GM23338 (cell line): ENCODE measurements around the gene ITGA1. TPM values are rescaled to one million over a fixed set of nuclear protein-coding genes. Genes with fewer than 3 reads are reported as not detected.

Source experiments
- ATAC-seq: fragments of 200-7000 bp; cut with Tn5 transposase; 3 replicates; pipeline ENCODE4 v1.9.1; 2020
- DNase-seq: peaks from one replicate; pipeline ENCODE4 v3.0.0-alpha.2; 2015; ENCODE audit warnings: low spot score
- H2AFZ ChIP-seq: fragments of 200-600 bp; sonication (generic); 2 replicates; pipeline ENCODE4 v1.8.0; 2016; ENCODE audit warnings: antibody characterized with exemption, mild to moderate bottlenecking, moderate library complexity
- H3F3A ChIP-seq: fragments of 200-600 bp; sonication (generic); replicated peaks from 2 replicates; pipeline ENCODE4 v1.8.0; 2017; ENCODE audit warnings: antibody characterized with exemption, mixed run types, low read depth
- H3K27ac ChIP-seq: fragments of 200-600 bp; sonication (generic); 2 replicates; pipeline ENCODE4 v1.6.1; 2016; ENCODE audit warnings: low read depth
- H3K27me3 ChIP-seq: fragments of 200-600 bp; sonication (generic); 2 replicates; pipeline ENCODE4 v1.8.0; 2016; ENCODE audit warnings: mild to moderate bottlenecking, mixed run types, moderate library complexity; ENCODE audit not compliant: insufficient read depth
- H3K36me3 ChIP-seq: fragments of 200-600 bp; sonication (generic); 2 replicates; pipeline ENCODE4 v1.8.0; 2016; ENCODE audit warnings: mild to moderate bottlenecking; ENCODE audit not compliant: insufficient read depth
- H3K4me1 ChIP-seq: fragments of 200-600 bp; sonication (generic); 2 replicates; pipeline ENCODE4 v1.8.0; 2016; ENCODE audit warnings: mild to moderate bottlenecking, moderate library complexity; ENCODE audit not compliant: insufficient read depth
- H3K4me2 ChIP-seq: fragments of 200-600 bp; sonication (generic); 2 replicates; pipeline ENCODE4 v1.7.1; 2017; ENCODE audit warnings: mixed run types
- H3K4me3 ChIP-seq: fragments of 200-600 bp; sonication (generic); 2 replicates; pipeline ENCODE4 v1.6.1; 2016; ENCODE audit warnings: mixed run types
- H3K79me2 ChIP-seq: fragments of 200-600 bp; sonication (generic); replicated peaks from 2 replicates; pipeline ENCODE4 v1.8.0; 2017; ENCODE audit warnings: mild to moderate bottlenecking; ENCODE audit not compliant: insufficient read depth
- H3K9me2 ChIP-seq: fragments of 200-600 bp; sonication (generic); 2 replicates; pipeline ENCODE4 v1.8.0; 2017; ENCODE audit not compliant: insufficient read depth
- H4K20me1 ChIP-seq: fragments of 200-600 bp; sonication (generic); replicated peaks from 2 replicates; pipeline ENCODE4 v1.8.0; 2017; ENCODE audit warnings: mild to moderate bottlenecking; ENCODE audit not compliant: insufficient read depth
- H3K27ac Mint-ChIP-seq: 2 replicates; pipeline ENCODE4 v1.8.0; 2020; ENCODE audit warnings: inconsistent platforms, mild to moderate bottlenecking, moderate library complexity, mixed read lengths
- H3K27me3 Mint-ChIP-seq: 3 replicates; pipeline ENCODE4 v1.8.0; 2022; ENCODE audit warnings: low read depth, mild to moderate bottlenecking, moderate library complexity, mixed read lengths, inconsistent platforms; ENCODE audit not compliant: insufficient read depth, poor library complexity
- H3K36me3 Mint-ChIP-seq: 3 replicates; pipeline ENCODE4 v1.8.0; 2021; ENCODE audit warnings: low read depth, mild to moderate bottlenecking, inconsistent platforms, moderate library complexity, mixed read lengths
- H3K4me1 Mint-ChIP-seq: 3 replicates; pipeline ENCODE4 v1.8.0; 2020; ENCODE audit warnings: mild to moderate bottlenecking, inconsistent platforms, mixed read lengths
- H3K4me3 Mint-ChIP-seq: 3 replicates; pipeline ENCODE4 v1.8.0; 2021; ENCODE audit warnings: moderate library complexity, mild to moderate bottlenecking, inconsistent platforms, mixed read lengths
- H3K9me3 Mint-ChIP-seq: 3 replicates; pipeline ENCODE4 v1.8.0; 2020; ENCODE audit warnings: moderate library complexity, mild to moderate bottlenecking, inconsistent platforms, mixed read lengths
- CREB1 ChIP-seq: fragments of 250-450 bp; sonication (Bioruptor Pico); IDR thresholded peaks from 2 replicates; pipeline ENCODE4 v1.5.0; 2020; ENCODE audit warnings: low read depth, mild to moderate bottlenecking, moderate library complexity
- ETS1 ChIP-seq: IDR thresholded peaks from 2 replicates; pipeline ENCODE4 v1.6.1; 2016; ENCODE audit warnings: antibody characterized with exemption
- EZH2 ChIP-seq: fragments of 200-600 bp; sonication (generic); IDR thresholded peaks from one replicate; pipeline ENCODE4 v1.8.0; 2017; ENCODE audit warnings: antibody characterized with exemption, mild to moderate bottlenecking, low read depth; ENCODE audit not compliant: unreplicated experiment
- EZH2phosphoT487 ChIP-seq: fragments of 200-600 bp; sonication (generic); IDR thresholded peaks from one replicate; pipeline ENCODE4 v1.8.1; 2018; ENCODE audit warnings: antibody characterized with exemption; ENCODE audit not compliant: unreplicated experiment
- JUNB ChIP-seq: IDR thresholded peaks from one replicate; pipeline ENCODE4 v1.6.1; 2016; ENCODE audit warnings: antibody characterized with exemption; ENCODE audit not compliant: unreplicated experiment
- NANOG ChIP-seq: IDR thresholded peaks from 2 replicates; pipeline ENCODE4 v1.6.1; 2016; ENCODE audit warnings: antibody characterized with exemption, borderline replicate concordance
- REST ChIP-seq: IDR thresholded peaks from one replicate; pipeline ENCODE4 v1.6.1; 2018; ENCODE audit warnings: antibody characterized with exemption; ENCODE audit not compliant: unreplicated experiment
- STAT1 ChIP-seq: IDR thresholded peaks from one replicate; pipeline ENCODE4 v1.6.1; 2016; ENCODE audit warnings: antibody characterized with exemption; ENCODE audit not compliant: unreplicated experiment
- ZNF114 ChIP-seq: fragments of 250-450 bp; sonication (Bioruptor Pico); IDR thresholded peaks from 2 replicates; pipeline ENCODE4 v1.5.0; 2020; ENCODE audit warnings: mild to moderate bottlenecking, moderate library complexity
- ZNF331 ChIP-seq: fragments of 250-450 bp; sonication (Bioruptor Pico); IDR thresholded peaks from 2 replicates; pipeline ENCODE4 v1.5.0; 2020; ENCODE audit warnings: low read depth, mild to moderate bottlenecking, moderate library complexity
- ZNF462 ChIP-seq: fragments of 250-450 bp; sonication (Bioruptor Pico); IDR thresholded peaks from 2 replicates; pipeline ENCODE4 v1.5.0; 2020; ENCODE audit warnings: mild to moderate bottlenecking, moderate library complexity
- polyA plus RNA-seq: library from polyadenylated mRNA; unstranded; fragments of >200 nt; fragmentation: Nextera tagmentation; extraction: Ambion mirVana; gene quantifications from 2 replicates; pipeline ENCODE4 v1.2.1, GENCODE V29; 2016
- total RNA-seq: library from RNA; depleted of rRNA; stranded (reverse); fragments of >200 nt; shearing (Covaris generic); gene quantifications from 2 replicates; pipeline ENCODE4 v1.2.3, GENCODE V29; 2014

ITGA1 gene
- total and polyA plus RNA-seq, 2 experiments from 2014 or later: 1.8 to 4.9 TPM

- no peaks in the 10 kb centered on the region for H3K36me3 Mint-ChIP-seq
- H3K9me3 Mint-ChIP-seq: no peaks in the 10 kb centered on the region; the same call in 2 of the 3 replicates
- TF ChIP-seq ZNF462: no peak
- TF ChIP-seq EZH2: no peak
- TF ChIP-seq EZH2phosphoT487: no peak
- TF ChIP-seq STAT1: no peak
- TF ChIP-seq ZNF114 (CRISPR knock-in tag): no peak
- no peak for TF ChIP-seq ETS1
- no peak for TF ChIP-seq JUNB
- TF ChIP-seq ZNF331 (CRISPR knock-in tag): no peak
- TF ChIP-seq REST: no peak
- TF ChIP-seq CREB1: no peak
- TF ChIP-seq NANOG: no peak
- no peak overlapping the region; the same call in 1 of the 2 replicates for H2AFZ ChIP-seq
- H3K4me2 ChIP-seq: 0 out of 2 replicates have a peak overlapping the region, but pooled peaks have one; percentile 15
- H3K27me3 ChIP-seq: no peaks in the 10 kb centered on the region
- no peak overlapping the region for H3K27ac ChIP-seq
- peaks cover 9% of the 10 kb centered on the region; the same call in 1 of the 2 replicates for H3K4me1 ChIP-seq
- H3K4me3 ChIP-seq: no peak overlapping the region
- no peak overlapping the region for H3K4me3 Mint-ChIP-seq
- H3F3A ChIP-seq: no peaks in the 10 kb centered on the region
- H3K79me2 ChIP-seq: no peaks in the 10 kb centered on the region
- DNase-seq (peak; percentile 29), ATAC-seq (peak; percentile 84)
- 0 out of 2 replicates have a peak overlapping the region, but pooled peaks have one; percentile 2 for H3K27ac Mint-ChIP-seq
- H3K36me3 ChIP-seq: no peaks in the 10 kb centered on the region
- H3K4me1 Mint-ChIP-seq: peaks cover 20% of the 10 kb centered on the region
- no peaks in the 10 kb centered on the region for H3K27me3 Mint-ChIP-seq
- no peaks in the 10 kb centered on the region for H3K9me2 ChIP-seq
- H4K20me1 ChIP-seq: no peaks in the 10 kb centered on the region
These were observed 13.7 kb upstream of the ITGA1 start for GRCh38 chr5:52774005-52774410.
